HG02943 (cell line): ENCODE data around the gene TLX3.
"Not testable (repeated sequence)": the region's sequence is repeated elsewhere in the genome, so short reads cannot be mapped to it uniquely, and the experiment has no call there.

Experiments used
- ATAC-seq: cut with Tn5 transposase; IDR thresholded peaks from one replicate; pipeline ENCODE4 v1.9.1; 2021; ENCODE audit warnings: mild to moderate bottlenecking, low read depth, moderate library complexity; ENCODE audit not compliant: unreplicated experiment

TLX3 gene

GRCh38 chr5:171308453-171309275 is at the start of gene TLX3:
TSS of gene TLX3 (plus strand) at chr5:171309248. CDS start at chr5:171309366, 118 bp downstream.
- no peak for ATAC-seq

GRCh38 chr5:171261361-171261760 is 47.7 kb upstream of the TLX3 start:
- ATAC-seq: no peak

DNA sequence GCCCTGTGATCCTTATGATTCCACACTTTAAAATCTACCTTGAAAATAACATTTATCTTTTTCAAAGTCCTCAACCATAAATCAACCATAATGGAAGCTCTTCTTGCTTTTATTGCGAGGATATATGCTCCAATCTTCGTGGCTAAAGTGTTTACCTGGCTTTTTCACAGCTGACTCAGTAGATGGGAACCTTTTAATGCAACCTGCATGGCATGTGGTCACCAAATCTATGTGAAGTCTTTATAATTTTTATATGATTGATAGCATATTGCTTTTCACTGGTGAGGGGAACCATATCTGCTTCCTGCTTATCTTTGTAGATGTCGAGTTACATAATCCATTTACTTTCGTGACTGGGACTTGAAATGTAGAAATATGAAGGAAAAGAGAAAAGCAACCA is 47.1 kb upstream of the TLX3 start:
- no peak for ATAC-seq

- ATAC-seq: no peak
Observed at GRCh38 chr5:171263181-171263580, 45.9 kb upstream of the TLX3 start.

DNA sequence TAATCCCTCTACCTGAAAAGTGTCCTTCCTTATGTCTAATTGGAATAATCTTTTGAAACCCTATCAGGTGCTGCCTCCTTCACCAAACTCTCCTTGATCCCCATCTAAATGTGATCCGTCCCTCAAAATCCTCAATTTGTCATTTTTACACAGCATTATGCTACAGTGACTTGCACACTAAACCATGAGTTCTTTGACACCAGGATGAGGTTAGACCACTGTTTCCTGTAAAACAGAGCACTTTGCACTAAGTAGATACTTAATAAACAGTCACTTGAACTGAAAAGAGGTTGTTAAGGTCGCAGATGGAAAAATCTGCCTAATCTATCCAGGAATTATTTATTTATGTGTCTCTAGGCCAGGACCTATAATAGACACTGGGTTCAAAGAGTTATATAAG is 44.2 kb upstream of the TLX3 start:
- ATAC-seq: no peak

GRCh38 chr5:171268700-171269620 is 40.1 kb upstream of the TLX3 start:
- no peak for ATAC-seq

- ATAC-seq: no peak
Observed at GRCh38 chr5:171269717-171270116, 39.3 kb upstream of the TLX3 start.

DNA sequence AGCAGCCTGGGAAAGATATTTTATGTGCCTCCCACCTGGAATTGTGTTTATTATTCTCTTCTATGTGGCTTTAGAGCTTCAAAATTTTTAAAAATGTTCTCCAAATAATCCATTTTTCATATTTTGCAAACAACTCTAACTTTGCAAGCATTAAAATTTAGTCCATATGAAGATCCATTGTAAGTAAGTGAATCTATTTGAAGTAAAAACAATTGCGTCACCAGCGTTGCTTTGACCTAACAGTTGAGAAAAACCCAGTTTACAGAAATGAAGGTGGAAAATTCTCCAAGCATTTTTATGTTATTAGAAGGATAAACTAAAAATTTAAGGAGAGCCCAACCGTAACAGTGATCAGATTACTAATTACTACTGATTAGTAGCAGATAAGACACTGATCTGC is 38.9 kb upstream of the TLX3 start:
- ATAC-seq: no peak

DNA sequence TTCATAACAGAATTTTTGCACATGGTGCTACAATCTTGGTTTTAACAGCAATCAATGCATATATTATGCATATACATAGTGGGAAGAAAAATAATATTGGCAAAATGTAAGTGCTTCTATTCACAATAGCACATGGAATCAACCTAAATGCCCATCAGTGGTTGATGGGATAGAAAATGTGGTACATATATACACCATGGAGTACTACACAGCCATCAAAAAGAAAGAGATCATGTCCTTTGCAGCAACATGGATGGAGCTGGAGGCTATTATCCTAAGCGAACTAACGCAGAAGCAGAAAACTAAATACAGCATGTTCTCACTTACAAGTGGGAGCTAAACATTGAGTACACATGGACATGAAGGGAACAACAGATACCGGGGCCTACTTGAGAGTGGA is 37.2 kb upstream of the TLX3 start:
- ATAC-seq: no peak

DNA sequence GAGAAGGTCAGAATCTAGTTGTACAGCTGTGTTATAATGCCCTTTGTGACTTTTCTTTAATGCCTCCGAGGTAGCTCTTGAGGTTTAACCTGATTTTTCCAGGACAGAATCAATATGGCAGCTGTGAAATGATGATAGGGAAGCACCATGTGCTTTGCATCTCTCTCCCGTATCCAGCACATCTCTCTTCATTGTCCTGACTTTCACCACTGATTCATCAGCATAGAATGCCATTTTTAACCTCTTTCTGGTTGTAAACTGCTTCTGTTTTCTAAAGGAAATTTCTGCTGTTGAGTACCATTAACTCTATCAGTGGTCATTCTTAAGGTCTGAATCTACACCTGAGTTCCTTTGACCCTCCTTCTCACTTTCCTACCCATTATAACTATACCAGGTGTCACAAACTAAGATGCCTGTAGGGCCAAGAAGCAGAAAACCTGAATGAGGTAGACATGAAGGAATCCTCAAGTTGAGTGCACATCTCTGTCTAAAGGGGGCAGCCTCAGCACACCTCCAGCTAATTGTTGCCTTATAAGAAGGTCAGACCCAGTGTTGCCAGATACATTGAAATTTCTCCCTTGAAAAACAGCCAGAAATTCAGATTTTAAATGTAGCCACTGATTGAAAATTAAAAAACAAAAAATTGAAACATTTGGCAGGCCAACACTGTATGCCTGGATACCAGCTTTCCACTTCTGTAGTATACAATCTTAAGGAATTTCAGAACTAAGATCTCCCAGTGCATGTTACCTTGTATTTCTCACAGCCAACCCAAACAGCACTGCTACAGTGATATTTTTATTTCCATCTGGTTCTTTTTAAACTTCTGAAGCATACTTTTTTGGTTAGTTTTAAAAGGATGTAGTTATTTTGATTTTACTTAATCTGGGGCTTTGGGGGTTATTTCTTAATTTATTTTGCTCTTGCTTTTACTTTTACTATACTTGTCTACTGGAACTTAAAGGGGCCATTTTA is 35.8 kb upstream of the TLX3 start:
- no peak for ATAC-seq

DNA sequence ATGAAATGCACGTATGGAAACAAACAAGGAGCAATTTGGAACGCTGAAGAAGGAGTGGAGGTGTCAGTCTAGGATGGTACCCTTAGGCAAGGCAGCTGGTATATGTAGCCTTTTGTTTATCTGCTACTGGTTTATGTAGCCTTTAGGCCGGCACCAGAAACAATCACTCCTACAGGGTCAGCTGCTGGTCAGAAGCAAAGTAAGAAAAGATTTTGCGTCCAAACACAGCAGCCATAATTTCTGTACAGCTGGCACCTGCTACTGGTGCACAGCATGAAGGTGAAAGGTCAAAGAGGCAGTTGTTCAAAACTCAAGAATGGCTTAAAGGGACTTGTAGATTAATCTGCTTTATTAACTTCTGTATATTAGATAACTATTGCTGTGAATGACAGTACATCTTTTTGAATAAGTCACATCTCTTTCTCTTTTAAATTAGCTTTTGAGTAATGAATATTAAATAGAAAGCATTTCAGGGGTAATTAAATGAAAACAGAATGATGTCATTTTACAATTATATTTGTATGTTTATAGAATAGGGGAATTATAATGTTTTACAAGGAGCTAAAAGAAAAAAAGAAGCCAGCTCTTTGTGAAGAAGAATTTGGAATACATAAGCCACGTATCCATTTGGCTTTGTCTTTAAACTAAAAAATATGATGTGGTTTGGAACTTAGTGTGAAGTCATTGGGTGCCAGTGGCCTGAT is 33.1 kb upstream of the TLX3 start:
- no peak for ATAC-seq

GRCh38 chr5:171283753-171284152 is 25.3 kb upstream of the TLX3 start:
- ATAC-seq: no peak

DNA sequence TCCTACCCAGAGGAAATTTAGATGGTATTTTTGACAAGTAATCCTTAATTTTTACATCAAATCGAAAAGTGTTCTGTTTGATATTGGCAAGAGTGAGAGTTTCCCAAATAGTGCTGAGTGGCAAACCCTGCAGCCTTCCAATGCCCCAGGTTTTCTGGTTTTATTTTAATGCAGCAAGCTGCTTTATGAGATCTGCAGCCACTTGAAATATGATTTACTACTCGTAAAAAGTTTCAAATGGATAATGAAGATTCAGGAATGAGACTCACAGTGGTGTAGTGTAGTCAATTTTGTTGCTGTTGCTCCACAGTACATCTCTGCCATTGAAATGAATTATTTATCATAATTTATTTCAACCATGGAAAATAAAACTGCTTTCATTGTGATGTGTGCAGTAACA is 23.6 kb upstream of the TLX3 start:
- no peak for ATAC-seq

DNA sequence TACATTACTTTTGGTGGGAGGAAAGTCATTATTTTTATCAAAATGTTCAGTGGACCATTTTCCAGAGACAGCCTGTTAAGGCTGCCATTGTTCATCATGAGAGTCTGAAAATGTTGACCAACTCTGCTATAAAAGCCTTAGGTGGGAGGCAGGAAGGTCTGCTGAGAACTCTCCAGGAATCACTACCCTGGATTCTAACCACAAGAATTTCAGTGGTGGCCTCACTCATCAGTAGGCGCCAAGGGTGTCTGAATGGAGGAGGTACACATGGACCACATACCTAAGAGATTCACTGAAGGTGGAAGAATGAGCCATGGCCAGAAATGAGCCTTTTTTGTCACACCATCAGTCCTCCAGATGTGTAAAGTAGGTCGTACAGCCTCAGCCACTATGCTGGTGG is 21.0 kb upstream of the TLX3 start:
- no peak for ATAC-seq

DNA sequence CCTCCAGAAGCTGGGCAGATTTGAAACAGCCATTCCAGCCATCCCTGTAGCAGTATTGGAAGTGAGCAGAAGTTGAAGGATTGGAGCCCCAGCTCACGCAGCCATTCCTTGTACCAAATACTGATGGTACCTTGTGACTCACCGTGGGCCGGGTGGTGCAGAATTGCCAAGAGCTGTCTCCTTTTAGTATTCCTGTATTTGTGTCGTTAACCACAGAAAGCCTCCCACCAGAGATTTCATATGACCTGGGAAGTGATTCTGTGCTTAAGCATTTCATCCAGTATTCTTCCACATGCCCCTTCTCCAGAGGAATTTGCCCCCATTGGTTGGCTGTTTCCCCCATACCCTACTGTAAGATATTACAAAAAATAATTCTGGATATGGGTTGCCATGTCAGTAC is 17.7 kb upstream of the TLX3 start:
- no peak for ATAC-seq

GRCh38 chr5:171295299-171295698 is 13.7 kb upstream of the TLX3 start:
- ATAC-seq: no peak

- ATAC-seq: no peak
Observed at GRCh38 chr5:171295801-171296200, 13.2 kb upstream of the TLX3 start.

DNA sequence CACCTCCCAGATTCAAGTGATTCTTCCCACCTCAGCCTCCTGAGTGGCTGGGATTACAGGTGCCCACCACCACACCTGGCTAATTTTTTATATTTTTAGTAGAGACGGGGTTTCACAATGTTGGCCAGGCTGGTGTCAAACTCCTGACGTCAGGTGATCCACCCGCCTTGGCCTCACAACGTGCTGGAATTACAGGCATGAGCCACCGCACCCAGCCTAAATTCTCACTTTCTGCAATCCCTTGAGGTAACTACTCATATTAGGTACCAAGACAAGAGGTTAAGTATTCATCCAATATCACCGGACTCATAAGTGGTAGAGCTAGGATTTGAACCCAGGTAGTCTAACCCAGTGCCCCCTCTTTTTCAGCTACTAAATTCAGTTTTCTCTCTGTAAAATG is 11.1 kb upstream of the TLX3 start:
- ATAC-seq: not testable (repeated sequence)

DNA sequence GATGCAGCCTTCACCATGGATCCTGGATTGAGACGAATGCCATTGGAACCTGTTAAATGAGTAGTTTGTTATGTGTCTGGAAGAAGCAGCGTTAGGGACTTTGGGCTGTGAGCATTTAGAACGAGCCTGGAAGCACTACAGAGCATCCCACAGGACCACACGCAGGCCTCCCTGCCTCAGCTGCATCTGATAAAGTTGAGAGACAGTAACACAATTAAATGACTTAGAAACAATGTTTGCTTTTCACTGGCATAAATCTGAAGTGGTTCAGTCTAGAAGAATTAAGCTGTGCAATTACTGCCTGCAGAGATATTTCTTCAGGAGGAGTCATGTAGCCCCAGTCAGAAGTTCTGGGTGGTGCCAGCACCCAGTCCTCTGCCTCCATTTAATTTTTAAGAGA is 9.8 kb upstream of the TLX3 start:
- ATAC-seq: no peak

DNA sequence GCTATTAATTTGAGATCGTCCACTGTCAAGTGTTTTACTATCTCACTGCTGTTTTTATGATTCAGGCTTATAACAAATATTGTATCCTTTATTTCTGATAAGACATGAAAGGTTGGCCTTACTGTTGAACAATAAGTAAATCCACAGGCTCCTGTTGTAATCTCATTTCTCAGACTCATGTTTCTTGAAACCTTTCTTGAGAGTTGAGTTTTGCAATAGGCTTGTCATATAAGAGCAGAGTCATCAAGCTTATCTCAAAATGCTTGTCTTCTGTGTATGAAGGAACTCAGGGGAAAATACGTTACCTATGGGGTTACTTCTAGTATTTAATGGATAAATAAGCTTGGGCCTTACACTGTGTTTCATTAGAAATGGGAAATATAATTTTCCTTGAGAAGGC is 9.2 kb upstream of the TLX3 start:
- ATAC-seq: no peak
